ENCODE data around the gene PDIA6.

The PDIA6 gene, protein sequence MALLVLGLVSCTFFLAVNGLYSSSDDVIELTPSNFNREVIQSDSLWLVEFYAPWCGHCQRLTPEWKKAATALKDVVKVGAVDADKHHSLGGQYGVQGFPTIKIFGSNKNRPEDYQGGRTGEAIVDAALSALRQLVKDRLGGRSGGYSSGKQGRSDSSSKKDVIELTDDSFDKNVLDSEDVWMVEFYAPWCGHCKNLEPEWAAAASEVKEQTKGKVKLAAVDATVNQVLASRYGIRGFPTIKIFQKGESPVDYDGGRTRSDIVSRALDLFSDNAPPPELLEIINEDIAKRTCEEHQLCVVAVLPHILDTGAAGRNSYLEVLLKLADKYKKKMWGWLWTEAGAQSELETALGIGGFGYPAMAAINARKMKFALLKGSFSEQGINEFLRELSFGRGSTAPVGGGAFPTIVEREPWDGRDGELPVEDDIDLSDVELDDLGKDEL

DNA sequence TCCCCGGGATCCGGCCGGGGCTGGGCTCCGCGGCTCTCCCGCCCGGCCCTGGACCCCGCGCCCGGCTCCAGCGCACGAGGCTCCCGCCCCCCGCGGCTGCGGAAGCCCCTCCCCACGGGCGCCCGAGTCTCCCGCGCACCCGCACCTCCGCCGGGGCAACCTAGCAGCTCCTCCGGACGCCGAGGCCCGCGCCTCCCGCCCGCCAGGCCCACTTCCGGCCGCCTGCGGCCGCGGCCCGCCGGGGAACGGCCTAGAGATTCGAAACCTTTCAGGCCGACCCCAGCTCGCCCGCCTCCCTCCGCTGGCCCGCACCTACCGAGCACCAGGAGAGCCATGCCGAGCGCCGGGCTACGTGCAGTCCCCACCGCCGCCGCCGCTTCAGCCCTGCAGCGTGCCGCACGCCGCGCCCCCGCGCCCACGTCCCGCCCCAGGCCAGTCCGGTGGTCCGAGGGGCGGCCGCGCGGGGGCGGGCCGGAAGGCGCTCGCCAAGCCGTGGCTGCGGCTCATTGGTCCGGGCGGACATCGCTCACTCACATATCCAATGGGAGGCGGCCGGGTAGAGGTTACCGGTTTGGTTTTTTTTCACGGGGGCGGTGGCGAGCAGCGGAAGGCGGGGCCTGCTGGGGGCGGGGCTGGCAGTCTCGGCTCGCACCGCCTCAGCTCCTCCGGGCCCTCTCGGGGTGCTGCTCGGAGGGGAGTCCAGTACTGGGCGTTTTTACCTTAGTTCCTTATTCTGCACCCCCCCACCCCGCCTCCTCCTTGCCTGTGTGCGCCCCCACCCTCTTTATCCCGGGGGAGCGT lies at the start of gene PDIA6:
PDIA6 (minus strand) TSS at position 424 of the 801 bp plus-strand sequence; CDS start at position 335, 89 bp downstream.
- no peaks in the 10 kb centered on the region for H3K27me3 ChIP-seq (ENCODE audit: control insufficient read depth, insufficient read depth, low read length)
- H3K4me1 ChIP-seq (ENCODE audit: control insufficient read depth, low read depth, low read length), result peaks cover 23% of the 10 kb centered on the region
- peak within 1 kb of the TSS; percentile 89 for H3K4me3 ChIP-seq (ENCODE audit: low read length)
- peak within 1 kb of the TSS; percentile 85 for H3K9ac ChIP-seq (ENCODE audit: low read length)
- no peaks in the 10 kb centered on the region for H3K9me3 ChIP-seq (ENCODE audit: control insufficient read depth, low read depth, low read length)
- peaks cover 3% of the 10 kb centered on the region for H3K36me3 ChIP-seq (ENCODE audit: control insufficient read depth, low read depth, low read length)
- H3K27ac ChIP-seq (ENCODE audit: low read length), result no peak within 1 kb of the TSS

DNA sequence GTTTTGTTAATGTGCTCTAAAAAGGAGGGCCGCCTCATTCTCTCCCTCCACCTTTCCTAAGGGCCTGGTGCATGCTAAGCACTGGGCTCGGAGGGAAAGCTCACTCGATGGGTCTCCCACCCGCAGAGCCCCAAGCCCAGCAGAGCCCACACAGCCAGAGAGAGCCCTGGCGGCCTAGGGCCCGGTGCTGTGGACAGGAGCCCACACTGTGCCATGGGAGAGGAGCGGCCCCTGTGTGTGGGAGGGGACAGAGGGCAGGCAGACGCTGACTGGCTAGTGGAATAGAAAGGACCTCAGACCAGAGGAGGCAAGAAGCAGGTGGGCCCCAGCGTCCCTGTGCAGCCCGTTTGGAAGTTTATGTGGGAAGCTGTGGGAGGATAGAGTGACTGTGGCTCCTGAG lies 49.7 kb upstream of the PDIA6 start:
- Histone ChIP-seq H3K36me3 (ENCODE audit: control insufficient read depth, low read depth, low read length) (no peaks in the 10 kb centered on the region), H3K9me3 (ENCODE audit: control insufficient read depth, low read depth, low read length) (no peaks in the 10 kb centered on the region), H3K27me3 (ENCODE audit: control insufficient read depth, insufficient read depth, low read length) (no peaks in the 10 kb centered on the region), H3K27ac (ENCODE audit: low read length) (no peak overlapping the region), H3K4me1 (ENCODE audit: control insufficient read depth, low read depth, low read length) (no peaks in the 10 kb centered on the region), H3K9ac (ENCODE audit: low read length) (no peak overlapping the region), H3K4me3 (ENCODE audit: low read length) (no peak overlapping the region)

DNA sequence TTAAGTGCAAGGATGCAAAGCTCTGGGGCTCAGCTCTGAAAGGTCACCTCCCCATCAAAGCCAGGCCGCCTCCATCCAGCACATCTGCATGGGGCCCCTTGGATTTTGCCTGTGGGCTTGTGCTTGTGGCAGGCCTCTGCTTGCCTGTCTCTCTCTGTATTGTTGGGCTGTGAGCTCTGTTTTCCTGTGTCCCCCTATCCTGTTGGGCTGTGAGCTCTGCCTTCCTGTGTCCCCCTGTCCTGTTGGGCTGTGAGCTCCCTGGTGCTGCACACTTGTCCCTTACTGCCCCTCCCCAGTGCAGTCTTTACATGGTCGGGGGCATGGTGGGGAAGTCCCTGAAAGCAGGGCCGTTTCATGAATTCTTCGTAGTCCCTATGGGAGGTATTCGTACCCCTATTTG lies 49.2 kb upstream of the PDIA6 start:
- H3K9ac ChIP-seq (ENCODE audit: low read length), result no peak overlapping the region
- H3K4me3 ChIP-seq (ENCODE audit: low read length), result no peak overlapping the region
- no peaks in the 10 kb centered on the region for H3K36me3 ChIP-seq (ENCODE audit: control insufficient read depth, low read depth, low read length)
- H3K9me3 ChIP-seq (ENCODE audit: control insufficient read depth, low read depth, low read length), result no peaks in the 10 kb centered on the region
- H3K4me1 ChIP-seq (ENCODE audit: control insufficient read depth, low read depth, low read length), result no peaks in the 10 kb centered on the region
- no peak overlapping the region for H3K27ac ChIP-seq (ENCODE audit: low read length)
- no peaks in the 10 kb centered on the region for H3K27me3 ChIP-seq (ENCODE audit: control insufficient read depth, insufficient read depth, low read length)

DNA sequence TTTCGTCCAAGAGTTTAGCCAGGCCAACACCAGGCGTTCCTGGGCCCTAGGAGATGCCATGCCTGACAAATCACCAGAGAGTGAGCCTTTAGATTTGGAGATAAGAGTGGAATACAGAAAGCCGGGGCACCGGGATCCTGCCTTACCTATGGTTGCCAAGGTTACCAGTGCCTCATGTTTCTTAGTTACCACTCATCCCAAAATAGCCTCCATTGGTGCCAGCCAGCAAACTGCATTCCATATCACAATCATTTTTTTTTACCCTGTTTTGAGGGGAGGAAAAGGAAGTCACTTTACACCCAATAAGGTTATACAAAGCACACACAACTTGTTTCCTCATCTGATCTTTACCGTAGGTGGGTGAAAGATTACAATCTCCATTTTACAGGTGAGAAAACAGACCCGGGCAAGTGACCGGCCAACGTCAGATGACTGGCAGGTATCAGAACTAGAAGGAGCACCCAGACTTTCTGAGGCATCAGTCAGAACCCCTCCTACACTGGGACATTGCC lies 48.3 kb upstream of the PDIA6 start:
- Histone ChIP-seq H3K4me1 (ENCODE audit: control insufficient read depth, low read depth, low read length) (no peaks in the 10 kb centered on the region), H3K27ac (ENCODE audit: low read length) (no peak overlapping the region), H3K27me3 (ENCODE audit: control insufficient read depth, insufficient read depth, low read length) (no peaks in the 10 kb centered on the region), H3K4me3 (ENCODE audit: low read length) (no peak overlapping the region), H3K9me3 (ENCODE audit: control insufficient read depth, low read depth, low read length) (no peaks in the 10 kb centered on the region), H3K9ac (ENCODE audit: low read length) (no peak overlapping the region), H3K36me3 (ENCODE audit: control insufficient read depth, low read depth, low read length) (no peaks in the 10 kb centered on the region)

DNA sequence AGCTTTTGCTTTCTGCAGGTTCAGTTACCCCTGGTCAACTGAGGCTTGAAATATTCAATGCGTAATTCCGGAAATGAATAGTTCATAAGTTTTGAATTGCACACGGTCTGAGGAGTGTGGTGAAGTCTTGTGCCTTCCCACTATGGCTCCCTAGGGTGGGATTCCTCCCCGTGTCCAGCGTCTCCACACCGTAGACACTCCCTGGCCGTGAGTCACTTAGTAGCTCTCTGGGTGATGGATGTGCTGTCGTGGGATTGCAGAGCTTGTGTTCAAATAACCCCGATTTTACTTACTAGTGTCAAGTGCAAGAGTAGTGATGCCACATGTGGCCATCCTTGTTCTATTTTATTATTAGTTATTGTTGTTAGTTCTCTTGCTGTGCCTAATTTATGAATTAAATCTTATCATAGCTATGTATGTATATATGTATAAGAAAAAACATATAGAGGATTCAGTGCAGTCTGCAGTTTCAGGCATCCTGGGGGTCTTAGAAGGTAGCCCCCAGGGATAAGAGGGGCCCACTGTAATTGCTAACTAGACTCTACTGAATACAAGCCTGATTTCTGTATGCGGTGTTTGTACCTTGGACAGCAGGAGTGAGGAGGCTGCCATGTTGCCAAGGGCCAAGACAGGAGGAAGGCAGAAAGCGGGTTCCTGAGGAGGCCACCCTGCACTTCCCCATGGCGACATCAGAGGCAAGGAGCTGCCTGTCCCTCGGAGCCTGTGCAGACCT lies 47.7 kb upstream of the PDIA6 start:
- Histone ChIP-seq H3K27me3 (ENCODE audit: control insufficient read depth, insufficient read depth, low read length) (no peaks in the 10 kb centered on the region), H3K36me3 (ENCODE audit: control insufficient read depth, low read depth, low read length) (no peaks in the 10 kb centered on the region), H3K9ac (ENCODE audit: low read length) (no peak overlapping the region), H3K27ac (ENCODE audit: low read length) (no peak overlapping the region), H3K9me3 (ENCODE audit: control insufficient read depth, low read depth, low read length) (no peaks in the 10 kb centered on the region), H3K4me3 (ENCODE audit: low read length) (no peak overlapping the region), H3K4me1 (ENCODE audit: control insufficient read depth, low read depth, low read length) (no peaks in the 10 kb centered on the region)

DNA sequence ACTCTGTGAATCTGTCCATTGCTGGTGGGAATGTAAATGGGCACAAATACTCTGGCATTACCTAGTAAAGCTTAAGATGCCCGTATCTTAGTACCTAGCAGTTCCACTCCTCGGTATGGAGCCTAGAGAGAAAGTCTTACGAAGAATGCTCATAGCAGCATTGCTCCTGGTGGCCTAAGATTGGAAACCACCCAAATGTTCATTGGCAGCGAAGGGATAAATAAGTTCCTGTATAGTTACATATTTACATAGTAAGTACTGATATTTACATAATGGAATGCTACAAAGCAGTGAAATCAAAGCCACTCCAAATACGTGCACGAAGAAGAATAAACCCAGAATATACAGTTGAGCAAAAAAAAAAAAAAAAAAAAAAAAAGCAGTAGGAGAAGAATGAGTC lies 46.7 kb upstream of the PDIA6 start:
- H3K27me3 ChIP-seq (ENCODE audit: control insufficient read depth, insufficient read depth, low read length), result no peaks in the 10 kb centered on the region
- H3K36me3 ChIP-seq (ENCODE audit: control insufficient read depth, low read depth, low read length), result no peaks in the 10 kb centered on the region
- no peak overlapping the region for H3K9ac ChIP-seq (ENCODE audit: low read length)
- no peaks in the 10 kb centered on the region for H3K9me3 ChIP-seq (ENCODE audit: control insufficient read depth, low read depth, low read length)
- no peaks in the 10 kb centered on the region for H3K4me1 ChIP-seq (ENCODE audit: control insufficient read depth, low read depth, low read length)
- H3K27ac ChIP-seq (ENCODE audit: low read length), result no peak overlapping the region
- no peak overlapping the region for H3K4me3 ChIP-seq (ENCODE audit: low read length)

DNA sequence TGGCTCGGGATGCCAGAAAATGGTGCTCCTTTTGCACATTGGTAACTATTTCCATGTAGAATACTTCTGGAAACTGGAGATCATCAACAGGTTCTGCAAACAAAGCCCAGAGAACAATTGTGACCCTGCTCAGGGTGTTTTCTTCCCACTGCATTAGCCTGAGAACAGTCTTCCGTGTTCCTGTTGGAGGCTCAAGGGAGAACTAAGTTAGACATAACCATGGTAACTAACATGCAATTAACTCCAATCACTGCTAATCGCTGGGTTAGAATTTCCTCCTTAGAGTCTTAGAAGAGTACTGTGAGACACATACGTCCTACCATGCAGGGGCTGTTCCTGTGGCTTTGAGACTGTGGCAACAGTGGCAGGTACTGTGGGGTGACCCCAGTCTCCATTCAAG lies 36.0 kb upstream of the PDIA6 start:
- Histone ChIP-seq H3K4me1 (ENCODE audit: control insufficient read depth, low read depth, low read length) (peaks cover 9% of the 10 kb centered on the region), H3K36me3 (ENCODE audit: control insufficient read depth, low read depth, low read length) (no peaks in the 10 kb centered on the region), H3K27ac (ENCODE audit: low read length) (no peak overlapping the region), H3K9me3 (ENCODE audit: control insufficient read depth, low read depth, low read length) (no peaks in the 10 kb centered on the region), H3K9ac (ENCODE audit: low read length) (no peak overlapping the region), H3K27me3 (ENCODE audit: control insufficient read depth, insufficient read depth, low read length) (no peaks in the 10 kb centered on the region), H3K4me3 (ENCODE audit: low read length) (no peak overlapping the region)

DNA sequence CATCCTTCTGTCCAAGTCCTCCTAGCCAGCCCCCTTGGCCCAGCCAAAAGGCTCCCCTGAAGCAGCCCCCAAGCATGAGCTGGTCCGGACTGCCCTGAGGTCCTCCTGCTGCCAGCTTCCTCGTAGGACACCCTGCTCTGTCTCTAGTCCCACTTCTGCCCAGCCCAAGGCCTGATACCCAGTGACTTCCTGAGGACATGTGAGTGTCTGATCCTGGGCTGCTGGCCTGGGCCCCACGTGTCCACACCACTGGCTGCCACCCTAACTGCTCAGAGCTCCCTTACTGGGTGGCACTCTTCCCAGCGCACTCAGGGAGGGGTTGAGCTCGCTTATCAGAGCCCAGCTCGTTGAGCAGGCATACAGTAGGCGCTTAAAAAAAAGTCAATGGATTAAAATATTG lies 34.4 kb upstream of the PDIA6 start:
- Histone ChIP-seq H3K9me3 (ENCODE audit: control insufficient read depth, low read depth, low read length) (no peaks in the 10 kb centered on the region), H3K9ac (ENCODE audit: low read length) (no peak overlapping the region), H3K4me3 (ENCODE audit: low read length) (no peak overlapping the region), H3K27ac (ENCODE audit: low read length) (no peak overlapping the region), H3K36me3 (ENCODE audit: control insufficient read depth, low read depth, low read length) (no peaks in the 10 kb centered on the region), H3K4me1 (ENCODE audit: control insufficient read depth, low read depth, low read length) (peaks cover 10% of the 10 kb centered on the region), H3K27me3 (ENCODE audit: control insufficient read depth, insufficient read depth, low read length) (no peaks in the 10 kb centered on the region)

DNA sequence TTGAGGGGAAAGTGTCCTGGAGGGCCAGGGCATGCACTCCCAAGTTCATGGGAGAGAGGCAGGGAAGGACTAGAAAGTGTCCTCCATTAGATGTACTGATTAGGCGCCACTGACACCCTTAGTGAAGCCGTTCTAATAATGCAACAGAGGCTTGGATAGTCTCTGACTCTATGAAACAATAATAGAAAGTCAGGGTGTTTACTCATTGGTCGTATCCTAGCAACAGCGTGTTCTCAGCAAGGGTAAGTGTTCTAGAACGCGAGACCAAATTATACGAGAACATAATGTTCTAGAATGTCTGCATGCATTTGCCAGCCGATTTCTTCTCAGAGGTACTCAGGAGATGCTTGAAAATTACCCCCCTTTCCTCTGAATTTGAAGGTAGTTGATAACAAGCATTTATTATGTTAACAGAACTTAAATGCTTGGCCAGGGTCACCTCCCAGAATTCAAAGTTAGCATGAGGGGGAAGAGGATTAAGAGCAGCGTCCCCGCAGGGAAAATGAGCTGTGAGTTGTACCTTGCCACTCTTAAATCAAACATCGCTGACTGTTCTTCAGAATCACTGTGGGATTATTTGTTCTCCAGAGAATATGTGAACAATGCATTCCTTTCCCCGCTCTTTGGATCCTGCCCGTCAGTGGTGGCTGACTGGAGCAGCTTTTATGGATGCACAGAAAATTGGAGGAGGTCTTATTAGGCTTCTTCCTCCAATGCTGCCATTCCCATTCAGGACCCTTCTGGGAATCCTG lies 33.7 kb upstream of the PDIA6 start:
- no peaks in the 10 kb centered on the region for H3K9me3 ChIP-seq (ENCODE audit: control insufficient read depth, low read depth, low read length)
- H3K36me3 ChIP-seq (ENCODE audit: control insufficient read depth, low read depth, low read length), result no peaks in the 10 kb centered on the region
- no peak overlapping the region for H3K9ac ChIP-seq (ENCODE audit: low read length)
- no peak overlapping the region for H3K27ac ChIP-seq (ENCODE audit: low read length)
- H3K27me3 ChIP-seq (ENCODE audit: control insufficient read depth, insufficient read depth, low read length), result no peaks in the 10 kb centered on the region
- no peak overlapping the region for H3K4me3 ChIP-seq (ENCODE audit: low read length)
- H3K4me1 ChIP-seq (ENCODE audit: control insufficient read depth, low read depth, low read length), result peaks cover 10% of the 10 kb centered on the region

DNA sequence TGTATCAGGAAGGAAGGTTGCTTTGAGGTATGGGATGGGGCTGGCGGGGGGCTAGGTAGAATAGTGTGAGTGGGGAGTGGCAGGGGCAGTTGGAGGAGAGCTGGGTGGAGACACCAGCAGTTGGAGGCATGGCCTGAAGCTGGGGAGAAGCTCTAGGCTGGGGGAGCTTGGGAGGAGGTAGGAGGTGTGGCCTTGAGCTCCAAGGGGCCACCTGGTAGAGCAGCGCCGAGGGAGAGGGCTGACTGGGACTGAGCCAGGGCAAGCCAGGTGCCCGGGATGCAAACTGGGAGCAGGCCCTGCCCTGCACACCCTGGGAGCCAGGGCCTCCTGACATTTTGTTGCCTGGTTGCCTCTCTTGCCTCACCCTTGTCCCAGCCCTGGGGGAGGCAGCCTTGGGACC lies 33.1 kb upstream of the PDIA6 start:
- no peak overlapping the region for H3K9ac ChIP-seq (ENCODE audit: low read length)
- no peaks in the 10 kb centered on the region for H3K36me3 ChIP-seq (ENCODE audit: control insufficient read depth, low read depth, low read length)
- peaks cover 10% of the 10 kb centered on the region for H3K4me1 ChIP-seq (ENCODE audit: control insufficient read depth, low read depth, low read length)
- no peaks in the 10 kb centered on the region for H3K9me3 ChIP-seq (ENCODE audit: control insufficient read depth, low read depth, low read length)
- no peak overlapping the region for H3K27ac ChIP-seq (ENCODE audit: low read length)
- no peaks in the 10 kb centered on the region for H3K27me3 ChIP-seq (ENCODE audit: control insufficient read depth, insufficient read depth, low read length)
- no peak overlapping the region for H3K4me3 ChIP-seq (ENCODE audit: low read length)

DNA sequence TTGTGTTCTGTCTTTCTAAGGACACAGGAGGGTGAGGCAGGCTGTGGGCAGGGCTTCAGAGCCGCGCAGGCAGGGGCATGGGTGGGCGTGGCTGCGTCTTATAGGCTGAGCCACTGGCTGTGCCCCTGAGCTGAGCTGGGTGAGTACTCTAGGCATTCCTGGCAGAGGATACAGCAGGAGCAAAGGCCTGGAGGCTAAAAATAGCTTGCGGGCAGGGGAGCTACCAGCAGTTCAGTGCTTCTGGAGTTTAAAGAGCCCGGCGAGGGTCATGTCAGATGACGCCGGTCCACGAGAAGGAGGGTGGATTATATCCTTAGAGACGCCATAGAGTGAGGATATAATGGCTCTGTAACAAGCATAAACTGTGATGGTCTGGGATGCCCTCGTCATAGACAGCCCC lies 31.5 kb upstream of the PDIA6 start:
- no peaks in the 10 kb centered on the region for H3K27me3 ChIP-seq (ENCODE audit: control insufficient read depth, insufficient read depth, low read length)
- no peaks in the 10 kb centered on the region for H3K36me3 ChIP-seq (ENCODE audit: control insufficient read depth, low read depth, low read length)
- no peaks in the 10 kb centered on the region for H3K9me3 ChIP-seq (ENCODE audit: control insufficient read depth, low read depth, low read length)
- no peak overlapping the region for H3K9ac ChIP-seq (ENCODE audit: low read length)
- peaks cover 10% of the 10 kb centered on the region for H3K4me1 ChIP-seq (ENCODE audit: control insufficient read depth, low read depth, low read length)
- H3K4me3 ChIP-seq (ENCODE audit: low read length), result peak overlapping the region; percentile 35
- H3K27ac ChIP-seq (ENCODE audit: low read length), result peak overlapping the region; percentile 54
